PC-9 (cell line): ENCODE data around the gene SFT2D3. TPM values are rescaled to one million over a fixed set of nuclear protein-coding genes. Genes with fewer than 3 reads are reported as not detected.

ENCODE experiments used
- BruUV-seq: library from RNA; stranded (reverse); fragments of 400-500 nt; replicated peaks from 2 replicates; lab custom pipeline; 2021; lab: Mats Ljungman, UMichigan
- CTCF ChIA-PET: fragments of 300-600 bp; sonication (Branson Sonifier 250); formaldehyde crosslinking; loops from one replicate; lab custom pipeline; 2022; ENCODE audit warnings: antibody characterized with exemption; lab: Charles Lee
- POLR2A ChIA-PET: fragments of 300-600 bp; sonication (Branson Sonifier 250); formaldehyde crosslinking; loops from one replicate; lab custom pipeline; 2022; ENCODE audit warnings: antibody characterized with exemption; ENCODE audit not compliant: unreplicated experiment; lab: Charles Lee
- DNase-seq, 2 experiments: peaks; one replicate each; pipeline versions ENCODE4 v3.0.0 to v3.0.0-alpha.2; 2015 to 2022; ENCODE audit warnings: mixed read lengths in 1 of 2
- H2AFZ ChIP-seq: fragments of 200-600 bp; sonication (generic); 2 replicates; pipeline ENCODE4 v1.8.1; 2017; ENCODE audit warnings: antibody characterized with exemption
- H3F3A ChIP-seq: fragments of 200-600 bp; sonication (generic); 2 replicates; pipeline ENCODE4 v1.8.1; 2017; ENCODE audit warnings: antibody characterized with exemption, mild to moderate bottlenecking, low read depth; ENCODE audit not compliant: insufficient read depth
- H3K27ac ChIP-seq: fragments of 200-600 bp; sonication (generic); 2 replicates; pipeline ENCODE4 v1.6.1; 2016; ENCODE audit warnings: mixed run types
- H3K27me3 ChIP-seq: fragments of 200-600 bp; sonication (generic); 2 replicates; pipeline ENCODE4 v1.6.1; 2016; ENCODE audit warnings: low read depth, mixed run types; ENCODE audit not compliant: insufficient read depth
- H3K36me3 ChIP-seq: fragments of 200-600 bp; sonication (generic); 2 replicates; pipeline ENCODE4 v1.6.1; 2016; ENCODE audit warnings: low read depth, mixed run types
- H3K4me1 ChIP-seq: fragments of 200-600 bp; sonication (generic); replicated peaks from 2 replicates; pipeline ENCODE4 v1.6.1; 2016; ENCODE audit warnings: mixed run types; ENCODE audit not compliant: insufficient read depth
- H3K4me2 ChIP-seq: fragments of 200-600 bp; sonication (generic); 2 replicates; pipeline ENCODE4 v1.6.1; 2017; ENCODE audit warnings: mixed run types
- H3K4me3 ChIP-seq: fragments of 200-600 bp; sonication (generic); 2 replicates; pipeline ENCODE4 v1.6.1; 2016; ENCODE audit warnings: mixed run types
- H3K79me2 ChIP-seq: fragments of 200-600 bp; sonication (generic); 2 replicates; pipeline ENCODE4 v1.6.1; 2017; ENCODE audit warnings: low read depth, mixed run types
- H3K9me2 ChIP-seq: fragments of 200-600 bp; sonication (generic); 2 replicates; pipeline ENCODE4 v1.8.1; 2017; ENCODE audit warnings: mild to moderate bottlenecking; ENCODE audit not compliant: insufficient read depth
- H3K9me3 ChIP-seq: fragments of 200-600 bp; sonication (generic); 2 replicates; pipeline ENCODE4 v1.8.1; 2016; ENCODE audit warnings: low read depth; ENCODE audit not compliant: insufficient read depth
- H4K20me1 ChIP-seq: fragments of 200-600 bp; sonication (generic); 2 replicates; pipeline ENCODE4 v1.8.1; 2017; ENCODE audit not compliant: insufficient read depth
- CTCF ChIP-seq: fragments of 200-600 bp; sonication (generic); conservative IDR thresholded peaks from 2 replicates; pipeline ENCODE4 v1.6.1; 2017; ENCODE audit warnings: mixed run types, antibody characterized with exemption, mild to moderate bottlenecking, moderate library complexity
- EZH2 ChIP-seq: fragments of 200-600 bp; sonication (generic); IDR thresholded peaks from 2 replicates; pipeline ENCODE4 v1.8.0; 2017; ENCODE audit warnings: antibody characterized with exemption, low read depth
- intact Hi-C: fragments of 100-400 bp; cut with micrococcal nuclease; formaldehyde crosslinking; loops from one replicate; pipeline ENCODE4 v1.10.0; 2022; ENCODE audit not compliant: unreplicated experiment
- total RNA-seq: library from RNA; stranded (reverse); gene quantifications from 2 replicates; pipeline ENCODE4 v1.2.3, GENCODE V29; 2021

The SFT2D3 gene
- total RNA-seq, 1 experiment from 2014 or later: 7.3 TPM

- Histone ChIP-seq H3K36me3 (peaks cover 19% of the 10 kb centered on the region), H3K79me2 (peaks cover 28% of the 10 kb centered on the region), H3K27me3 (no peaks in the 10 kb centered on the region), H3K4me1 (peaks cover 29% of the 10 kb centered on the region), H3K9me2 (no peaks in the 10 kb centered on the region), H3F3A (peaks cover 45% of the 10 kb centered on the region), H3K4me2 (peak overlapping the region; percentile 89), H3K4me3 (peak overlapping the region; percentile 66), H3K27ac (peak overlapping the region; percentile 94), H4K20me1 (peaks cover 19% of the 10 kb centered on the region; the same call in 1 of the 2 replicates), H3K9me3 (no peaks in the 10 kb centered on the region), H2AFZ (peak overlapping the region; percentile 52)
- CTCF ChIA-PET: no interaction called here
- DNase-seq: no peak
- POLR2A ChIA-PET: interaction anchor here (0.7 kb wide), 1 partner anchor 49 kb away, joined by 6 read pairs; no protein-coding TSS in a partner anchor
- BruUV-seq: no TSS peak
- peak; percentile 29; the same call in 1 of the 2 replicates for TF ChIP-seq CTCF
- no peak for TF ChIP-seq EZH2
- intact Hi-C loops: loop anchor here (5.0 kb wide), 3 partner anchors 110 to 475 kb away; partner anchors contain the start of genes POLR2D and WDR33
Observed at GRCh38 chr2:127702395-127703009, 1.2 kb downstream of the SFT2D3 start.

GRCh38 chr2:127703282-127703681, 2.0 kb downstream of the SFT2D3 start:
- Histone ChIP-seq H2AFZ (no peak overlapping the region), H3K4me2 (peak overlapping the region; percentile 89), H3K9me2 (no peaks in the 10 kb centered on the region), H4K20me1 (peaks cover 19% of the 10 kb centered on the region; the same call in 1 of the 2 replicates), H3F3A (peaks cover 49% of the 10 kb centered on the region), H3K4me1 (peaks cover 29% of the 10 kb centered on the region), H3K27me3 (no peaks in the 10 kb centered on the region), H3K36me3 (peaks cover 19% of the 10 kb centered on the region), H3K79me2 (peaks cover 28% of the 10 kb centered on the region), H3K27ac (no peak overlapping the region), H3K4me3 (peak overlapping the region; percentile 66; the same call in 1 of the 2 replicates), H3K9me3 (no peaks in the 10 kb centered on the region)
- ChIA-PET CTCF (no interaction called here), POLR2A (no interaction called here)
- DNase-seq: no peak
- BruUV-seq: TSS peak; percentile 43
- TF ChIP-seq EZH2: no peak
- TF ChIP-seq CTCF: no peak
- intact Hi-C loops: loop anchor here (5.0 kb wide), 3 partner anchors 109 to 476 kb away; partner anchors contain the start of genes POLR2D and WDR33

GRCh38 chr2:127704641-127705390, 3.5 kb downstream of the SFT2D3 start:
- no peak overlapping the region for H3K27ac ChIP-seq
- peaks cover 27% of the 10 kb centered on the region for H3K4me1 ChIP-seq
- no TSS peak for BruUV-seq
- H4K20me1 ChIP-seq: peaks cover 19% of the 10 kb centered on the region; the same call in 1 of the 2 replicates
- TF ChIP-seq CTCF (no peak), EZH2 (no peak)
- ChIA-PET POLR2A (interaction anchor here (0.6 to 0.7 kb wide), 2 partner anchors 25 to 543 kb away, joined by 7 to 8 read pairs; no protein-coding TSS in a partner anchor), CTCF (no interaction called here)
- no peaks in the 10 kb centered on the region for H3K9me3 ChIP-seq
- peaks cover 23% of the 10 kb centered on the region for H3K36me3 ChIP-seq
- H3K4me3 ChIP-seq: no peak overlapping the region
- no peaks in the 10 kb centered on the region for H3K9me2 ChIP-seq
- intact Hi-C loops: loop anchor here (5.0 kb wide), 3 partner anchors 107 to 478 kb away; partner anchors contain the start of genes POLR2D and WDR33
- H2AFZ ChIP-seq: no peak overlapping the region
- peaks cover 28% of the 10 kb centered on the region for H3K79me2 ChIP-seq
- H3F3A ChIP-seq: peaks cover 44% of the 10 kb centered on the region
- no peak for DNase-seq
- no peak overlapping the region for H3K4me2 ChIP-seq
- no peaks in the 10 kb centered on the region for H3K27me3 ChIP-seq
